ENCODE results near the gene LSM4. TPM values are rescaled to one million over a fixed set of nuclear protein-coding genes. Genes with fewer than 3 reads are reported as not detected.

Gene LSM4
- total and polyA plus RNA-seq, 2 donors (not counting 3 experiments of a cell fraction or from before 2014, with no cell fraction given), result 118 to 119 TPM

DNA sequence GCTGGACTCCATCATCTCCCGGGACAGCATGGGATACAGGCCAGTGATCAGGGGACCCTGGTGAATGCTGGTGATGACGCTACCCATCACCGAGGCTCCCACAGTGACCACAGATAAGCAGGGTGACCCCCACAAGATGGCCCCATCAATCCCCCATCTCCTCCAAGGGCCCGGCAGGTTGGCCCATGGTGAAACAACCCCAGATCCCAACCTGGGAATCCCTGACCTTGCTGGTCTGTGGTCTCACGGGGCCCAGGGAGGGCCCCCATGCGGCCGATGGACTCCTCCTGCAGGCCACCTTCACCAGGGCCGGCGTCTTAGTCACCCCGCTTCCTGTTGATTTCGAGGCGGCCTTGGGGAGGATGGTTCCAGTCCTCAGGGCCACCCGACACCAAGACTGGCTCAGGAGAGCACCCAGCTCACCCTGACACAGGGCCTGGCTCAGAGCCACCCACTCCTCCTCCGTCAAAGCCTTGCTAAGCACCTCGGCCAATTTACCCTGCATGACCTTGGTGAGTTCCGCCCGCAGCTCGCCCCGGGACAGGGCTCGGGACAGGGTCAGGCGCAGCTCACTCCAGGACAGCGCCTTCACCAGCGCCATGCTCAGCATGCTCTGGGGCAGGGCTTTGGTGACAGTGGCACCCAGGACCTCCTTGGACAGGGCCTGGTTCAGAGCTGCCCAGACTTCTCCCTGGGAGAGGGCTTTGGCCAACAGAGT lies 58.6 kb downstream of the LSM4 start:
- Histone ChIP-seq H4K20me1 (replicated peaks; ENCODE audit: control insufficient read depth, extremely low read depth, insufficient read depth, low read length) (no peaks in the 10 kb centered on the region), H3K9me3 (replicated peaks; ENCODE audit: control insufficient read depth, insufficient read depth, low read length) (no peaks in the 10 kb centered on the region), H3K79me2 (ENCODE audit: control insufficient read depth, insufficient read depth, low read length) (no peaks in the 10 kb centered on the region), H3K27me3 (ENCODE audit: control insufficient read depth in 2 of 2, insufficient read depth in 2 of 2, low read length in 2 of 2) (no peaks in the 10 kb centered on the region), H2AFZ (ENCODE audit: low read depth, low read length) (no peak overlapping the region), H3K36me3 (ENCODE audit: control insufficient read depth in 2 of 2, extremely low read depth in 1 of 2, insufficient read depth in 2 of 2, low read length in 2 of 2) (peaks cover 0 to 14% of the 10 kb centered on the region in 2 experiments), H3K4me2 (ENCODE audit: insufficient read depth, low read length) (no peak overlapping the region), H3K9ac (replicated peaks; ENCODE audit: extremely low read depth, insufficient read depth, low read length) (no peak overlapping the region), H3K9me1 (replicated peaks; ENCODE audit: control insufficient read depth, extremely low read depth, insufficient read depth, low read length) (no peaks in the 10 kb centered on the region), H3K27ac (ENCODE audit: insufficient read depth, low read depth, low read length) (no peak overlapping the region), H3K4me3 (replicated peaks in 1 of 3; ENCODE audit: insufficient read depth in 1 of 3, low read depth in 1 of 3, low read length in 3 of 3) (no peak overlapping the region), H3K4me1 (ENCODE audit: control insufficient read depth, extremely low read depth, insufficient read depth, low read length) (no peaks in the 10 kb centered on the region)
- dilution Hi-C loops (cut with MboI; ENCODE audit: extremely low pct_ligation_motif_present, low sequenced_read_pairs), result no loop called here
- ChIA-PET POLR2A (no interaction called here), CTCF (interaction anchor here (1.4 kb wide), 1 partner anchor 13 kb away, joined by 5 read pairs; no protein-coding TSS in a partner anchor)
- no peak for DNase-seq (ENCODE audit: low read depth, low spot score)
- no peak for FAIRE-seq
- no peak for TF ChIP-seq GATA2 (IDR thresholded peaks at IDR 0.05; ENCODE audit: insufficient read depth, insufficient read length, low read depth, low read length)
- no peak for TF ChIP-seq EZH2 (IDR thresholded peaks at IDR 0.05; ENCODE audit: borderline replicate concordance, low read depth, low read length, severe bottlenecking)
- no peak for TF ChIP-seq JUN (IDR thresholded peaks at IDR 0.05; ENCODE audit: borderline replicate concordance, insufficient read depth, insufficient read length, low read depth)
- no peak for TF ChIP-seq POLR2A (IDR thresholded peaks at IDR 0.05; ENCODE audit: low read depth, low read length)
- TF ChIP-seq, protein P1, sequence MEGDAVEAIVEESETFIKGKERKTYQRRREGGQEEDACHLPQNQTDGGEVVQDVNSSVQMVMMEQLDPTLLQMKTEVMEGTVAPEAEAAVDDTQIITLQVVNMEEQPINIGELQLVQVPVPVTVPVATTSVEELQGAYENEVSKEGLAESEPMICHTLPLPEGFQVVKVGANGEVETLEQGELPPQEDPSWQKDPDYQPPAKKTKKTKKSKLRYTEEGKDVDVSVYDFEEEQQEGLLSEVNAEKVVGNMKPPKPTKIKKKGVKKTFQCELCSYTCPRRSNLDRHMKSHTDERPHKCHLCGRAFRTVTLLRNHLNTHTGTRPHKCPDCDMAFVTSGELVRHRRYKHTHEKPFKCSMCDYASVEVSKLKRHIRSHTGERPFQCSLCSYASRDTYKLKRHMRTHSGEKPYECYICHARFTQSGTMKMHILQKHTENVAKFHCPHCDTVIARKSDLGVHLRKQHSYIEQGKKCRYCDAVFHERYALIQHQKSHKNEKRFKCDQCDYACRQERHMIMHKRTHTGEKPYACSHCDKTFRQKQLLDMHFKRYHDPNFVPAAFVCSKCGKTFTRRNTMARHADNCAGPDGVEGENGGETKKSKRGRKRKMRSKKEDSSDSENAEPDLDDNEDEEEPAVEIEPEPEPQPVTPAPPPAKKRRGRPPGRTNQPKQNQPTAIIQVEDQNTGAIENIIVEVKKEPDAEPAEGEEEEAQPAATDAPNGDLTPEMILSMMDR (IDR thresholded peaks at IDR 0.05; ENCODE audit: extremely low read depth in 1 of 2, insufficient read depth in 1 of 2, low read depth in 1 of 2, low read length in 2 of 2), result no peak
- TF ChIP-seq MYC (IDR thresholded peaks at IDR 0.05; ENCODE audit: low read depth, low read length), result no peak
- no peak for TF ChIP-seq FOS (IDR thresholded peaks at IDR 0.05; ENCODE audit: borderline replicate concordance, insufficient read depth, low read length)
- TF ChIP-seq, protein P2, sequence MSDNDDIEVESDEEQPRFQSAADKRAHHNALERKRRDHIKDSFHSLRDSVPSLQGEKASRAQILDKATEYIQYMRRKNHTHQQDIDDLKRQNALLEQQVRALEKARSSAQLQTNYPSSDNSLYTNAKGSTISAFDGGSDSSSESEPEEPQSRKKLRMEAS (IDR thresholded peaks at IDR 0.05; ENCODE audit: insufficient read depth, insufficient read length), result no peak
- intact Hi-C loops (cut with micrococcal nuclease), result no loop called here
- BruUV-seq (replicated peaks), result no TSS peak
